ENCODE data around the gene SNX30. TPM values are rescaled to one million over a fixed set of nuclear protein-coding genes. Genes with fewer than 3 reads are reported as not detected.

SNX30 gene
- total RNA-seq, 1 experiment from 2014 or later = 6.4 TPM

DNA sequence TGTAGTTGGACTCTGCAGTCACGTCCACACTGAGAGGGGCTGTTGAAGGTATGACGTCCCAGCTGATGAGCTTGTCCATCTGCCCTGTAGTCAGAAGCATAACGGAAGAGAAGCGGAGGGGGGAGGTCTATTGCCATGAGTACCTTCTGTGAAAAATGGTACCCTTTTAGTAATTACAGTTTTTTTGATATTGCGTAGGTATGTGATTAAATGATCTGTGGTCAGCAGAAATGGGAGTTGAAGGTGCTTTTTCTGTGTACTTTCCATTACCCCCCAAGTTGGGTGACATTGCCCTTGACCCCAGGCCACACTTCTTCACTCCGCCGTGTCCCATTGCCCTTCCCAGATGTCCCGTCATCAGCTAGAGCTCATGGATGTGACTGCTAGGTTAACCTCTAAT, 45.9 kb downstream of the SNX30 start:
- DNase-seq = no peak
- Histone ChIP-seq H4K20me1 (ENCODE audit: low read length) (no peaks in the 10 kb centered on the region), H3K4me3 (ENCODE audit: low read length) (no peak overlapping the region), H3F3A (ENCODE audit: low read length, unreplicated experiment) (no peaks in the 10 kb centered on the region), H3K9ac (ENCODE audit: low read length) (no peak overlapping the region), H3K36me3 (ENCODE audit: low read depth, low read length) (no peaks in the 10 kb centered on the region), H3K79me2 (ENCODE audit: low read length) (no peaks in the 10 kb centered on the region), H3K27ac (ENCODE audit: low read length) (no peak overlapping the region), H3K4me2 (ENCODE audit: low read length) (no peak overlapping the region), H3K27me3 (ENCODE audit: low read length) (no peaks in the 10 kb centered on the region), H3K4me1 (ENCODE audit: insufficient read depth, low read length) (no peaks in the 10 kb centered on the region), H3K9me2 (replicated peaks; ENCODE audit: low read length) (no peaks in the 10 kb centered on the region), H3K9me3 (ENCODE audit: low read length) (no peaks in the 10 kb centered on the region), H2AFZ (ENCODE audit: low read length) (no peak overlapping the region)
- ATAC-seq = no peak
- CTCF ChIA-PET = no interaction called here
- intact Hi-C loops (cut with micrococcal nuclease) = no loop called here
- no TSS peak for BruUV-seq (replicated peaks)
- POLR2A ChIA-PET (ENCODE audit: unreplicated experiment) = no interaction called here
- TF ChIP-seq, protein P1, sequence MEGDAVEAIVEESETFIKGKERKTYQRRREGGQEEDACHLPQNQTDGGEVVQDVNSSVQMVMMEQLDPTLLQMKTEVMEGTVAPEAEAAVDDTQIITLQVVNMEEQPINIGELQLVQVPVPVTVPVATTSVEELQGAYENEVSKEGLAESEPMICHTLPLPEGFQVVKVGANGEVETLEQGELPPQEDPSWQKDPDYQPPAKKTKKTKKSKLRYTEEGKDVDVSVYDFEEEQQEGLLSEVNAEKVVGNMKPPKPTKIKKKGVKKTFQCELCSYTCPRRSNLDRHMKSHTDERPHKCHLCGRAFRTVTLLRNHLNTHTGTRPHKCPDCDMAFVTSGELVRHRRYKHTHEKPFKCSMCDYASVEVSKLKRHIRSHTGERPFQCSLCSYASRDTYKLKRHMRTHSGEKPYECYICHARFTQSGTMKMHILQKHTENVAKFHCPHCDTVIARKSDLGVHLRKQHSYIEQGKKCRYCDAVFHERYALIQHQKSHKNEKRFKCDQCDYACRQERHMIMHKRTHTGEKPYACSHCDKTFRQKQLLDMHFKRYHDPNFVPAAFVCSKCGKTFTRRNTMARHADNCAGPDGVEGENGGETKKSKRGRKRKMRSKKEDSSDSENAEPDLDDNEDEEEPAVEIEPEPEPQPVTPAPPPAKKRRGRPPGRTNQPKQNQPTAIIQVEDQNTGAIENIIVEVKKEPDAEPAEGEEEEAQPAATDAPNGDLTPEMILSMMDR (conservative IDR thresholded peaks at IDR 0.05; ENCODE audit: low read depth, low read length) = no peak
- TF ChIP-seq EZH2phosphoT487 (IDR thresholded peaks at IDR 0.05; ENCODE audit: borderline replicate concordance, low read length) (no peak), EZH2 (IDR thresholded peaks at IDR 0.05; ENCODE audit: low read length, unreplicated experiment) (no peak)

DNA sequence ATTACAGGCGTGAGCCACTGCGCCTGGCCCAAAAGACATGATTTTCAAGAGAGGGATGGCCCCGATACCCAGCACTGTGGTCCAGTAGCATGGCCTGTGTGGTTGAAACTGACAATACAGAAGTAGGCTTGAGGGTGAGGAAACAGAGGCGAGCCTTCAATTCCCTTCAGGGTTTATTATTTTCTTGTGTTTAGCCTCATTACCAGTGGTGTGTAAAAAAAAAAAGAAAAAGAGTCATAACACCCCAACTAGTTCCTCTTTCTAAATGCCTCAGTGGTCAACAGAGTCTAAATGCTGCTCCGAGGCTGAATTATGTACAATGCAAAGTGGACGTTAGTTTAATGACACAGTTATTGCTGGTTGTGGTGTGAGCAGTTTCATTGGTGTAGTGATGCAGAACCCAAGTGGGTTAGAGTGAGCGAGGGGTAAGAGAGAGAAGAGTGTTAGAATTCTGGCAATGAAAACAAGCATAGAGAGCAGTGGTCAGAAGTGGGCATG, 58.8 kb downstream of the SNX30 start:
- Histone ChIP-seq H3K9me2 (replicated peaks; ENCODE audit: low read length) (no peaks in the 10 kb centered on the region), H2AFZ (ENCODE audit: low read length) (no peak overlapping the region), H4K20me1 (ENCODE audit: low read length) (no peaks in the 10 kb centered on the region), H3K36me3 (ENCODE audit: low read depth, low read length) (no peaks in the 10 kb centered on the region), H3K9ac (ENCODE audit: low read length) (no peak overlapping the region), H3K27me3 (ENCODE audit: low read length) (no peaks in the 10 kb centered on the region), H3K4me3 (ENCODE audit: low read length) (no peak overlapping the region), H3K4me2 (ENCODE audit: low read length) (no peak overlapping the region), H3K79me2 (ENCODE audit: low read length) (no peaks in the 10 kb centered on the region), H3K4me1 (ENCODE audit: insufficient read depth, low read length) (no peaks in the 10 kb centered on the region), H3K27ac (ENCODE audit: low read length) (no peak overlapping the region), H3F3A (ENCODE audit: low read length, unreplicated experiment) (no peaks in the 10 kb centered on the region), H3K9me3 (ENCODE audit: low read length) (no peaks in the 10 kb centered on the region)
- intact Hi-C loops (cut with micrococcal nuclease) = no loop called here
- ATAC-seq (no peak), DNase-seq (no peak)
- ChIA-PET CTCF (no interaction called here), POLR2A (ENCODE audit: unreplicated experiment) (no interaction called here)
- TF ChIP-seq EZH2 (IDR thresholded peaks at IDR 0.05; ENCODE audit: low read length, unreplicated experiment) (no peak), EZH2phosphoT487 (IDR thresholded peaks at IDR 0.05; ENCODE audit: borderline replicate concordance, low read length) (no peak)
- TF ChIP-seq, protein P1 (conservative IDR thresholded peaks at IDR 0.05; ENCODE audit: low read depth, low read length) = no peak
- BruUV-seq (replicated peaks) = no TSS peak

DNA sequence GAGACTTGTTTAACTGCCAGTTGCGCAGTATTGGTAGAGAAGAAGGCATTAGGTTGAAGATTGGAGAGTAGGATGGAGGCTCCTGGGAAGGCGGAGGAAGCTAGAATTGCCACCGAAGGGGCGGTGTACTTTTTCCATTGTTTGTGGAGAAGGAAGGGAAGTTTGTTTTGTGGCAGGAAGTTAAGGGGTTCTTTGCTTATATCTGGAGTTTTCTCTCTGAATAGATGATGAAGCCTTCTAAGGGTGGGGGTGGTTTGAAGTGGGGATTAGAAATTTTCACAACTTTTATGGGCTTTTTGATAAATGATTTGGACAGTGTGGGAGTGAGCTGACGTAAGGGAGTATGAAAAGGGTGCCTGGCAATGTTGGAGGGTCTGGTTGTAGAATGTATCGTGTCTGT, 59.3 kb downstream of the SNX30 start:
- TF ChIP-seq EZH2 (IDR thresholded peaks at IDR 0.05; ENCODE audit: low read length, unreplicated experiment) = no peak
- no peak overlapping the region for H3K9ac ChIP-seq (ENCODE audit: low read length)
- no TSS peak for BruUV-seq (replicated peaks)
- H3K27me3 ChIP-seq (ENCODE audit: low read length) = no peaks in the 10 kb centered on the region
- H3K27ac ChIP-seq (ENCODE audit: low read length) = no peak overlapping the region
- CTCF ChIA-PET = no interaction called here
- H3K36me3 ChIP-seq (ENCODE audit: low read depth, low read length) = no peaks in the 10 kb centered on the region
- H4K20me1 ChIP-seq (ENCODE audit: low read length) = no peaks in the 10 kb centered on the region
- H3F3A ChIP-seq (ENCODE audit: low read length, unreplicated experiment) = no peaks in the 10 kb centered on the region
- H3K4me2 ChIP-seq (ENCODE audit: low read length) = no peak overlapping the region
- no peak for DNase-seq
- ATAC-seq = no peak
- no peak overlapping the region for H3K4me3 ChIP-seq (ENCODE audit: low read length)
- H3K9me2 ChIP-seq (replicated peaks; ENCODE audit: low read length) = no peaks in the 10 kb centered on the region
- H3K79me2 ChIP-seq (ENCODE audit: low read length) = no peaks in the 10 kb centered on the region
- no peaks in the 10 kb centered on the region for H3K9me3 ChIP-seq (ENCODE audit: low read length)
- H3K4me1 ChIP-seq (ENCODE audit: insufficient read depth, low read length) = no peaks in the 10 kb centered on the region
- H2AFZ ChIP-seq (ENCODE audit: low read length) = no peak overlapping the region
- intact Hi-C loops (cut with micrococcal nuclease) = no loop called here
- POLR2A ChIA-PET (ENCODE audit: unreplicated experiment) = interaction anchor here (0.7 kb wide), 1 partner anchor 68 kb away, joined by 7 read pairs; no protein-coding TSS in a partner anchor
